H1 (cell line): ENCODE measurements around the gene GJC3. TPM values are rescaled to one million over a fixed set of nuclear protein-coding genes. Genes with fewer than 3 reads are reported as not detected.

Experiments
- CEBPB ChIP-seq: IDR thresholded peaks from 2 replicates; pipeline ENCODE4 v1.6.1; 2012; ENCODE audit warnings: low read depth, low read length
- CHD1 ChIP-seq: IDR thresholded peaks from 2 replicates; pipeline ENCODE4 v1.6.1; 2012; ENCODE audit warnings: low read depth, low read length, improper control_type of control experiment
- MAFK ChIP-seq: IDR thresholded peaks from 2 replicates; pipeline ENCODE4 v1.6.1; 2012; ENCODE audit warnings: low read depth, mild to moderate bottlenecking, improper control_type of control experiment, low read length
- POLR2A ChIP-seq, 2 experiments: IDR thresholded peaks; 1 replicate in 1 of 2; 2 replicates in 1 of 2; pipeline ENCODE4 v1.6.1; 2011; ENCODE audit warnings: low read depth in 2 of 2, low read length in 2 of 2, mild to moderate bottlenecking in 2 of 2; ENCODE audit errors: control extremely low read depth in 1 of 2
- RBBP5 ChIP-seq: IDR thresholded peaks from 2 replicates; pipeline ENCODE4 v1.7.1; 2012; ENCODE audit warnings: low read depth, mild to moderate bottlenecking, inconsistent platforms, low read length, moderate library complexity, borderline replicate concordance
- RXRA ChIP-seq: IDR thresholded peaks from 2 replicates; pipeline ENCODE4 v1.6.1; 2011; ENCODE audit warnings: low read depth, mild to moderate bottlenecking, low read length, moderate library complexity; ENCODE audit not compliant: insufficient read depth
- SAP30 ChIP-seq: fragments of 300-600 bp; sonication (generic); IDR thresholded peaks from 2 replicates; pipeline ENCODE4 v1.7.1; 2012; ENCODE audit warnings: low read length, moderate library complexity, mild to moderate bottlenecking, inconsistent platforms; ENCODE audit not compliant: insufficient read depth, insufficient replicate concordance
- polyA plus RNA-seq, 7 experiments: library from polyadenylated mRNA; depleted of rRNA in 3 of 7; stranded (reverse) in 5 of 7; unstranded in 2 of 7; fragments of >200 nt in 5 of 7; fragments of 200-250 nt in 2 of 7; gene quantifications; 1 replicate in 5 of 7; 2 replicates in 1 of 7; 4 replicates in 1 of 7; pipeline versions ENCODE4 v1.2.1 to v1.2.3, GENCODE V29; 2011 to 2013; ENCODE audit warnings: missing spikeins in 2 of 7, mixed read lengths in 2 of 7
- total RNA-seq: library from RNA; stranded (reverse); fragmentation: NEBNext Ultra II Directional; extraction: Animal tissue kit (Norgen Biotek cat#: 25700); gene quantifications from 2 replicates; pipeline ENCODE4 v1.2.1, GENCODE V29; 2021

The GJC3 gene
- total and polyA plus RNA-seq, 2 of the 8 experiments (the other 6 are each of a cell fraction or from before 2014, with no cell fraction given) = 2.7 to 3.0 TPM

DNA sequence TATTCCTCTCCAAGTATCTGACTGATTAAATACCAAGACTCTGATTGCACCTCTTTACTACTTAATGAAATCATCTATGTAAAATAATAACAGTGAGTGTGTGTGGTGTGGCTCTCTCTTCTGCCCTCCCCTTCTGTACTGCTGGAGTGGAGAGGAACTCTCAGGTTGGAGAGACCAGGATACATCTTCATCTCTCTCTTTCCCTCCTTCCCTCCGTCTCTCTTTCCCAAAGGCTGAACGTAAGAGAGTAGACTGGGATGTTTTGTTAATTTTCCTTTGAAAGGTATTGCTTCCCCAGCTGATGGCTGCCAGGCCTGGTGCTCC is 272 bp upstream of the GJC3 start (continued):
- no peak for TF ChIP-seq RBBP5
- TF ChIP-seq POLR2A (IDR thresholded peaks at IDR 0.05; ENCODE audit: control extremely low read depth in 1 of 2, low read depth in 2 of 2, low read length in 2 of 2) = no peak
- no peak for TF ChIP-seq CEBPB
- TF ChIP-seq SAP30 = no peak
- no peak for TF ChIP-seq CHD1
- no peak for TF ChIP-seq RXRA
- TF ChIP-seq MAFK = no peak
